ENCODE measurements around the gene EDIL3.
"Not testable (repeated sequence)": the region's sequence is repeated elsewhere in the genome, so short reads cannot be mapped to it uniquely, and the experiment has no call there.

The EDIL3 gene

GRCh38 chr5:84168841-84169240 is 215.8 kb downstream of the EDIL3 start:
- DNase-seq (ENCODE audit: low spot score): no peak

GRCh38 chr5:84163671-84164070 is 221.0 kb downstream of the EDIL3 start:
- DNase-seq (ENCODE audit: low spot score): no peak

GRCh38 chr5:84162695-84163094 is 222.0 kb downstream of the EDIL3 start:
- DNase-seq (ENCODE audit: low spot score): no peak

- DNase-seq (ENCODE audit: low spot score): not testable (repeated sequence)
These were observed 224.0 kb downstream of the EDIL3 start for GRCh38 chr5:84160650-84161049.

- no peak for DNase-seq (ENCODE audit: low spot score)
These were observed 235.6 kb downstream of the EDIL3 start for GRCh38 chr5:84149094-84149493.

GRCh38 chr5:84148651-84149050 is 236.0 kb downstream of the EDIL3 start:
- no peak for DNase-seq (ENCODE audit: low spot score)

GRCh38 chr5:84137541-84137940 is 247.1 kb downstream of the EDIL3 start:
- DNase-seq (ENCODE audit: low spot score): no peak

- peak; percentile 19 for DNase-seq (ENCODE audit: low spot score)
These were observed 253.3 kb downstream of the EDIL3 start for GRCh38 chr5:84131372-84131771.

GRCh38 chr5:84130006-84130580 is 254.6 kb downstream of the EDIL3 start:
- DNase-seq (ENCODE audit: low spot score): no peak

GRCh38 chr5:84125216-84125615 is 259.5 kb downstream of the EDIL3 start:
- no peak for DNase-seq (ENCODE audit: low spot score)

- no peak for DNase-seq (ENCODE audit: low spot score)
These were observed 265.4 kb downstream of the EDIL3 start for GRCh38 chr5:84119252-84119651.

GRCh38 chr5:84118551-84118950 is 266.1 kb downstream of the EDIL3 start:
- no peak for DNase-seq (ENCODE audit: low spot score)

GRCh38 chr5:84115727-84116126 is 269.0 kb downstream of the EDIL3 start:
- no peak for DNase-seq (ENCODE audit: low spot score)

GRCh38 chr5:84113246-84114105 is 271.2 kb downstream of the EDIL3 start:
- DNase-seq (ENCODE audit: low spot score): no peak

GRCh38 chr5:84092738-84093137 is 291.9 kb downstream of the EDIL3 start:
- no peak for DNase-seq (ENCODE audit: low spot score)

- DNase-seq (ENCODE audit: low spot score): no peak
These were observed 293.4 kb downstream of the EDIL3 start for GRCh38 chr5:84091127-84091799.

- peak; percentile 35 for DNase-seq (ENCODE audit: low spot score)
These were observed 295.7 kb downstream of the EDIL3 start for GRCh38 chr5:84088996-84089395.

GRCh38 chr5:84086511-84086910 is 298.2 kb downstream of the EDIL3 start:
- no peak for DNase-seq (ENCODE audit: low spot score)

- no peak for DNase-seq (ENCODE audit: low spot score)
These were observed 299.2 kb downstream of the EDIL3 start for GRCh38 chr5:84085387-84086041.

GRCh38 chr5:84080908-84081307 is 303.8 kb downstream of the EDIL3 start:
- no peak for DNase-seq (ENCODE audit: low spot score)

GRCh38 chr5:84072339-84072738 is 312.3 kb downstream of the EDIL3 start:
- DNase-seq (ENCODE audit: low spot score): no peak

GRCh38 chr5:84069608-84070179 is 315.0 kb downstream of the EDIL3 start:
- DNase-seq (ENCODE audit: low spot score): no peak

All from D341Med (cell line).